HepG2 (cell line): Measurements from ENCODE around the gene SIRT7. TPM values are rescaled to one million over a fixed set of nuclear protein-coding genes. Genes with fewer than 3 reads are reported as not detected.

Experiments used
- ARID2 ChIP-seq: sonication (generic); formaldehyde crosslinking; IDR thresholded peaks from 2 replicates; pipeline ENCODE4 v1.8.1; 2022; ENCODE audit warnings: mild to moderate bottlenecking, missing genetic modification reagents, borderline replicate concordance
- ARNT ChIP-seq: fragments of 450-650 bp; IDR thresholded peaks from 2 replicates; pipeline ENCODE4 v1.6.1; 2017
- CHD2 ChIP-seq: IDR thresholded peaks from 2 replicates; pipeline ENCODE4 v1.6.1; 2011; ENCODE audit warnings: low read depth, low read length, improper control_type of control experiment
- FOXA3 ChIP-seq: IDR thresholded peaks from 2 replicates; pipeline ENCODE4 v1.6.1; 2016; ENCODE audit warnings: missing genetic modification reagents, missing compliant biosample characterization
- GABPB1 ChIP-seq: IDR thresholded peaks from 2 replicates; pipeline ENCODE4 v1.6.1; 2016; ENCODE audit warnings: mild to moderate bottlenecking, missing genetic modification reagents, moderate library complexity, missing compliant biosample characterization
- KAT8 ChIP-seq: IDR thresholded peaks from 2 replicates; pipeline ENCODE4 v1.6.1; 2016; ENCODE audit warnings: missing genetic modification reagents, missing compliant biosample characterization
- NONO ChIP-seq, 2 experiments: fragments of 450-650 bp in 1 of 2; sonication (generic) in 1 of 2; formaldehyde crosslinking in 1 of 2; IDR thresholded peaks in 1 of 2; conservative IDR thresholded peaks in 1 of 2; 2 replicates each; pipeline versions ENCODE4 v1.6.1 to v1.8.0; 2017 to 2022; ENCODE audit warnings: mild to moderate bottlenecking in 1 of 2, missing genetic modification reagents in 1 of 2, moderate library complexity in 1 of 2
- SMAD1 ChIP-seq: sonication (generic); formaldehyde crosslinking; IDR thresholded peaks from 2 replicates; pipeline ENCODE4 v1.4.0; 2020; ENCODE audit warnings: missing genetic modification reagents, low read depth, mild to moderate bottlenecking, borderline replicate concordance
- SMAD3 ChIP-seq: sonication (generic); formaldehyde crosslinking; IDR thresholded peaks from 2 replicates; pipeline ENCODE4 v1.4.0; 2020; ENCODE audit warnings: missing genetic modification reagents
- ZNF329 ChIP-seq: sonication (generic); formaldehyde crosslinking; IDR thresholded peaks from 2 replicates; pipeline ENCODE4 v1.9.0; 2021; ENCODE audit warnings: low read depth, mild to moderate bottlenecking, missing genetic modification reagents
- ZNF543 ChIP-seq: sonication (generic); formaldehyde crosslinking; IDR thresholded peaks from 2 replicates; pipeline ENCODE4 v1.4.0; 2020; ENCODE audit warnings: mild to moderate bottlenecking, missing genetic modification reagents
- polyA plus RNA-seq, 8 experiments: library from polyadenylated mRNA; depleted of rRNA in 3 of 8; stranded (reverse) in 7 of 8; unstranded in 1 of 8; fragments of >200 nt; fragmentation: Illumina TruSeq in 4 of 8; extraction: Trizol in 4 of 8; gene quantifications; 2 replicates each; pipeline versions ENCODE4 v1.2.1 to v1.2.3, GENCODE V29; 2011 to 2016; ENCODE audit warnings: low read depth in 4 of 8, missing spikeins in 1 of 8, mixed read lengths in 1 of 8; ENCODE audit not compliant: insufficient read depth in 1 of 8
- total RNA-seq, 5 experiments: library from RNA; depleted of rRNA; stranded (reverse); fragments of >200 nt; fragmentation: Illumina TruSeq; extraction: Trizol; gene quantifications; 2 replicates each; pipeline ENCODE4 v1.2.3, GENCODE V29; 2016; ENCODE audit warnings: low read depth in 1 of 5
- TF ChIP-seq, protein P1 (sequence below): sonication (generic); formaldehyde crosslinking; IDR thresholded peaks from 2 replicates; pipeline ENCODE4 v1.8.0; 2022; ENCODE audit warnings: low read depth, missing genetic modification reagents
- TF ChIP-seq, protein P2 (sequence below): sonication (generic); formaldehyde crosslinking; IDR thresholded peaks from 2 replicates; pipeline ENCODE4 v1.5.1; 2020; ENCODE audit warnings: missing genetic modification reagents, mild to moderate bottlenecking, borderline replicate concordance
- TF ChIP-seq, protein P3 (sequence below), 2 experiments: fragments of 450-650 bp in 1 of 2; sonication (generic) in 1 of 2; formaldehyde crosslinking in 1 of 2; IDR thresholded peaks; 2 replicates each; pipeline versions ENCODE4 v1.6.1 to v1.8.0; 2016 to 2022; ENCODE audit warnings: antibody characterized with exemption in 1 of 2, mild to moderate bottlenecking in 1 of 2, missing genetic modification reagents in 1 of 2
- TF ChIP-seq, protein P4 (sequence below): sonication (generic); formaldehyde crosslinking; IDR thresholded peaks from 2 replicates; pipeline ENCODE4 v1.8.0; 2022; ENCODE audit warnings: missing genetic modification reagents, mild to moderate bottlenecking, inconsistent platforms, borderline replicate concordance

SIRT7 gene
- total and polyA plus RNA-seq, 2 of the 13 experiments (the other 11 are each of a cell fraction or from before 2014, with no cell fraction given), result 8.3 to 24.8 TPM

DNA sequence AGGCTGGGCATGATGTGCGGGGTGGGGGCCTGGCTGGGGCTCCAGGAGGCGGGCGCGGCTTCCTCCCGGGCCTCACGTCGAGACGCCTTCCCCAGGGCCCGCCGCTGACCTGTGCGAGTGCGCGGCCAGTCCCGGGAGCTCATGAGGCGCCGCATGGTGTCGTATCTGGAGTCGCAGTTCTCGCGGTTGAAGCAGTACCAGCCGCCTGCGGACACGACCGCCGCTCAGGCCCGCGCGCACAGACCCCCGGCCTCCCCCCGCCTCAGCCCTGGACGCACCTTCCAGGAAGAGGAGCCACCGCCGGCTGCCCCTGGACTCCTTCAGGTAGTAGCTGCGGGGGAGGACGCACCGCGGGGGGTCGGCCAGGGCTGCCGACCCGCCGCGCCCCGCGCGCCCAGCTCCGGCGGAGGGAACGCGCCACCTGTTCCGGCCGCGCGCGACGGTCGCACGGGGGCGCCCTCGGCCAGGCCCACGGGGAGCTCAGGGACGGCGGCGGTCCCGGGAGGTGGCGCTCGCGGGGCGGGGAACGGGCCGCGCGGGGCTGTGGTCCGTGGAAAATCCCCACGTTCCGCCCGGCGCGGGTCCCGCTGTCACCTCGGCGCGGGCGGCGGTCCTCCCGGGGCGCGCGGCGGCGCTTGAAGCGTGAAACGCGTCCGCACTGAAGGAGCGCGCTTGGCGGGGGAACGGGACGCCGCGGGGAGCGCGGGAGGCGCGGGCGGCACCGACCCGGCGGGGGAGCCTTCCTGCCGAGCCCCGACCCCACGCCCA, 41.6 kb upstream of the SIRT7 start (continued):
- TF ChIP-seq, protein P1, sequence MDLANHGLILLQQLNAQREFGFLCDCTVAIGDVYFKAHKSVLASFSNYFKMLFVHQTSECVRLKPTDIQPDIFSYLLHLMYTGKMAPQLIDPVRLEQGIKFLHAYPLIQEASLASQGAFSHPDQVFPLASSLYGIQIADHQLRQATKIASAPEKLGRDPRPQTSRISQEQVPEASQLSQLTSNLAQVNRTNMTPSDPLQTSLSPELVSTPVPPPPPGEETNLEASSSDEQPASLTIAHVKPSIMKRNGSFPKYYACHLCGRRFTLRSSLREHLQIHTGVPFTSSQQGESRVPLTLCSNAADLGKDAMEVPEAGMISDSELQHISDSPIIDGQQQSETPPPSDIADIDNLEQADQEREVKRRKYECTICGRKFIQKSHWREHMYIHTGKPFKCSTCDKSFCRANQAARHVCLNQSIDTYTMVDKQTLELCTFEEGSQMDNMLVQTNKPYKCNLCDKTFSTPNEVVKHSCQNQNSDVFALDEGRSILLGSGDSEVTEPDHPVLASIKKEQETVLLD (CRISPR knock-in tag), result peak; percentile 54; the same call in 1 of the 2 replicates
- TF ChIP-seq FOXA3 (CRISPR knock-in tag) (peak; percentile 44), GABPB1 (CRISPR knock-in tag) (peak; percentile 48; the same call in 1 of the 2 replicates), CHD2 (0 out of 2 replicates have a peak, but pooled peaks have one; percentile 19), NONO (IDR thresholded peaks at IDR 0.05) (no peak), NONO (CRISPR knock-in tag; conservative IDR thresholded peaks at IDR 0.05) (peak; percentile 81), SMAD3 (no peak), ZNF329 (CRISPR knock-in tag) (no peak; the same call in 1 of the 2 replicates), SMAD1 (CRISPR knock-in tag) (0 out of 2 replicates have a peak, but pooled peaks have one; percentile 6), KAT8 (0 out of 2 replicates have a peak, but pooled peaks have one; percentile 12), ARID2 (CRISPR knock-in tag) (peak; percentile 90), ZNF543 (CRISPR knock-in tag) (no peak), ARNT (no peak)
- TF ChIP-seq, protein P2, sequence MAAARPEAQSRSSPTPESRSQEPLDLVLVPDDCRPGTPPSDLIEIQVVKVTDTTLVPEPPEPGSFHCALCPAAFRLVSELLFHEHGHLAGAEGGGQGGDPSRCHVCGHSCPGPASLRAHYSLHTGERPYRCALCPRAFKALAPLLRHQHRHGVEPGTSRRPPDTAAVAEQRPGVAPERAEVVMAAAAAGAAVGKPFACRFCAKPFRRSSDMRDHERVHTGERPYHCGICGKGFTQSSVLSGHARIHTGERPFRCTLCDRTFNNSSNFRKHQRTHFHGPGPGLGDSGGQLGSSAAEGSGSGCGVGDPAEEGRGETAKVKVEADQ (CRISPR knock-in tag), result no peak
- TF ChIP-seq, protein P3, sequence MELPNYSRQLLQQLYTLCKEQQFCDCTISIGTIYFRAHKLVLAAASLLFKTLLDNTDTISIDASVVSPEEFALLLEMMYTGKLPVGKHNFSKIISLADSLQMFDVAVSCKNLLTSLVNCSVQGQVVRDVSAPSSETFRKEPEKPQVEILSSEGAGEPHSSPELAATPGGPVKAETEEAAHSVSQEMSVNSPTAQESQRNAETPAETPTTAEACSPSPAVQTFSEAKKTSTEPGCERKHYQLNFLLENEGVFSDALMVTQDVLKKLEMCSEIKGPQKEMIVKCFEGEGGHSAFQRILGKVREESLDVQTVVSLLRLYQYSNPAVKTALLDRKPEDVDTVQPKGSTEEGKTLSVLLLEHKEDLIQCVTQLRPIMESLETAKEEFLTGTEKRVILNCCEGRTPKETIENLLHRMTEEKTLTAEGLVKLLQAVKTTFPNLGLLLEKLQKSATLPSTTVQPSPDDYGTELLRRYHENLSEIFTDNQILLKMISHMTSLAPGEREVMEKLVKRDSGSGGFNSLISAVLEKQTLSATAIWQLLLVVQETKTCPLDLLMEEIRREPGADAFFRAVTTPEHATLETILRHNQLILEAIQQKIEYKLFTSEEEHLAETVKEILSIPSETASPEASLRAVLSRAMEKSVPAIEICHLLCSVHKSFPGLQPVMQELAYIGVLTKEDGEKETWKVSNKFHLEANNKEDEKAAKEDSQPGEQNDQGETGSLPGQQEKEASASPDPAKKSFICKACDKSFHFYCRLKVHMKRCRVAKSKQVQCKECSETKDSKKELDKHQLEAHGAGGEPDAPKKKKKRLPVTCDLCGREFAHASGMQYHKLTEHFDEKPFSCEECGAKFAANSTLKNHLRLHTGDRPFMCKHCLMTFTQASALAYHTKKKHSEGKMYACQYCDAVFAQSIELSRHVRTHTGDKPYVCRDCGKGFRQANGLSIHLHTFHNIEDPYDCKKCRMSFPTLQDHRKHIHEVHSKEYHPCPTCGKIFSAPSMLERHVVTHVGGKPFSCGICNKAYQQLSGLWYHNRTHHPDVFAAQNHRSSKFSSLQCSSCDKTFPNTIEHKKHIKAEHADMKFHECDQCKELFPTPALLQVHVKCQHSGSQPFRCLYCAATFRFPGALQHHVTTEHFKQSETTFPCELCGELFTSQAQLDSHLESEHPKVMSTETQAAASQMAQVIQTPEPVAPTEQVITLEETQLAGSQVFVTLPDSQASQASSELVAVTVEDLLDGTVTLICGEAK (IDR thresholded peaks at IDR 0.05), result no peak
- TF ChIP-seq, protein P3 (CRISPR knock-in tag; IDR thresholded peaks at IDR 0.05), result no peak; the same call in 1 of the 2 replicates
- TF ChIP-seq, protein P4, sequence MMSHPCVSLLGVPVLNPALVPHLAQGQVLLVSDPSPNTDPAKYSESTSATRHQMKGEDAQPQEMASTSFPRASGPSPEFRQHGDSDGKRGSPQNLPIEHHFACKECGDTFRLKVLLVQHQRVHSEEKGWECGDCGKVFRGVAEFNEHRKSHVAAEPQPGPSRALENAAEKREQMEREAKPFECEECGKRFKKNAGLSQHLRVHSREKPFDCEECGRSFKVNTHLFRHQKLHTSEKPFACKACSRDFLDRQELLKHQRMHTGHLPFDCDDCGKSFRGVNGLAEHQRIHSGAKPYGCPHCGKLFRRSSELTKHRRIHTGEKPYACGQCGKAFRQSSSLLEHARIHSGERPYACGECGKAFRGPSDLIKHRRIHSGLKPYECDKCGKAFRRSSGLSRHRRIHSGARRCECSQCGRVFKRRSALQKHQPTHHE (CRISPR knock-in tag), result 0 out of 2 replicates have a peak, but pooled peaks have one; percentile 8
